GM13977 (cell line): Measurements from ENCODE around the gene IFT20.

Experiments used
- DNase-seq: peaks from one replicate; pipeline ENCODE4 v3.0.0; 2012; ENCODE audit warnings: low spot score
- in situ Hi-C: fragments of 300-500 bp; cut with MboI; formaldehyde crosslinking; loops from one replicate; pipeline ENCODE4 v1.12.0; 2022; ENCODE audit warnings: low sequenced_read_pairs, low pct_unique_long_range_greater_than_20kb, mixed read lengths, inconsistent platforms; ENCODE audit not compliant: unreplicated experiment
- TF ChIP-seq, protein P1 (sequence below): IDR thresholded peaks from 2 replicates; pipeline ENCODE4 v1.5.1; 2012; ENCODE audit warnings: mild to moderate bottlenecking, control low read depth; ENCODE audit not compliant: insufficient read depth; ENCODE audit errors: extremely low read depth, missing control alignments

Gene IFT20

DNA sequence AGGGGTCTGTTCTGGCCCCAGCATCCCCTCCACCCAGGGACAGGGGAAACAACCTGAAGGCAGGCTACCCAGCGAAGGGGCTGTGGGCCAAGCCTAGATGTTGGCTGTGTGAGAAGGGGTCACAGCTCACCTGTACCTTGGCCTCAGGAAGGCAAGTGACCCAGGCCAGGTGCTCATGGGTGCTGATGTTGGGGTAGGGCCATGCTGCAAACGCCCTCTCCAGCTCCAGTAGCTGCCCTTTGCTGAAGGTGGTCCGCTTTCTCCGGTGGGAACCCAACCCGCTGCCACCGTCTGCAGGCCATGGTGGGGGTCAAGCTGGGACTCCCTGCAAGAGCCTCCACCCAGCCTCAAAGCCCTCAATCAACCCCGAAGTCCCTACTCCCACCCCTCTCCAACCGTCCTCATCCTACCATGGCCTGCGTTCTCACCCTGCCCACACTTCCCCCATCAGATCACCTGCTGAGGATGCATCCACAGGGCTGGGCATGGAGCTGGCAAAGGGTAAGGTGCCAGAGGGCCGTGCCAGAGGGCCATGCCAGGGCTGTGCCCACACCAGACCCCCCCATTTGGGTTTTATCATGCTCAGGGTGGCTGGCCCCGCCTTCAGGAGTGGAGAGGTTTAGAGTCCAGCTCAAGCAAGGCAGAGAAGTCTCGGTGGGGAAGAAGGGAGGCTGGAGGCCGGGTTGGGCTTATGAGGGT, 29.5 kb upstream of the IFT20 start, which contains the start of gene SEBOX:
SEBOX (minus strand) TSS at position 535 of the 699 bp plus-strand sequence; CDS start at position 487, 48 bp downstream.
- in situ Hi-C loops = no loop called here
- TF ChIP-seq, protein P1, sequence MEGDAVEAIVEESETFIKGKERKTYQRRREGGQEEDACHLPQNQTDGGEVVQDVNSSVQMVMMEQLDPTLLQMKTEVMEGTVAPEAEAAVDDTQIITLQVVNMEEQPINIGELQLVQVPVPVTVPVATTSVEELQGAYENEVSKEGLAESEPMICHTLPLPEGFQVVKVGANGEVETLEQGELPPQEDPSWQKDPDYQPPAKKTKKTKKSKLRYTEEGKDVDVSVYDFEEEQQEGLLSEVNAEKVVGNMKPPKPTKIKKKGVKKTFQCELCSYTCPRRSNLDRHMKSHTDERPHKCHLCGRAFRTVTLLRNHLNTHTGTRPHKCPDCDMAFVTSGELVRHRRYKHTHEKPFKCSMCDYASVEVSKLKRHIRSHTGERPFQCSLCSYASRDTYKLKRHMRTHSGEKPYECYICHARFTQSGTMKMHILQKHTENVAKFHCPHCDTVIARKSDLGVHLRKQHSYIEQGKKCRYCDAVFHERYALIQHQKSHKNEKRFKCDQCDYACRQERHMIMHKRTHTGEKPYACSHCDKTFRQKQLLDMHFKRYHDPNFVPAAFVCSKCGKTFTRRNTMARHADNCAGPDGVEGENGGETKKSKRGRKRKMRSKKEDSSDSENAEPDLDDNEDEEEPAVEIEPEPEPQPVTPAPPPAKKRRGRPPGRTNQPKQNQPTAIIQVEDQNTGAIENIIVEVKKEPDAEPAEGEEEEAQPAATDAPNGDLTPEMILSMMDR = no peak
- no peak for DNase-seq

DNA sequence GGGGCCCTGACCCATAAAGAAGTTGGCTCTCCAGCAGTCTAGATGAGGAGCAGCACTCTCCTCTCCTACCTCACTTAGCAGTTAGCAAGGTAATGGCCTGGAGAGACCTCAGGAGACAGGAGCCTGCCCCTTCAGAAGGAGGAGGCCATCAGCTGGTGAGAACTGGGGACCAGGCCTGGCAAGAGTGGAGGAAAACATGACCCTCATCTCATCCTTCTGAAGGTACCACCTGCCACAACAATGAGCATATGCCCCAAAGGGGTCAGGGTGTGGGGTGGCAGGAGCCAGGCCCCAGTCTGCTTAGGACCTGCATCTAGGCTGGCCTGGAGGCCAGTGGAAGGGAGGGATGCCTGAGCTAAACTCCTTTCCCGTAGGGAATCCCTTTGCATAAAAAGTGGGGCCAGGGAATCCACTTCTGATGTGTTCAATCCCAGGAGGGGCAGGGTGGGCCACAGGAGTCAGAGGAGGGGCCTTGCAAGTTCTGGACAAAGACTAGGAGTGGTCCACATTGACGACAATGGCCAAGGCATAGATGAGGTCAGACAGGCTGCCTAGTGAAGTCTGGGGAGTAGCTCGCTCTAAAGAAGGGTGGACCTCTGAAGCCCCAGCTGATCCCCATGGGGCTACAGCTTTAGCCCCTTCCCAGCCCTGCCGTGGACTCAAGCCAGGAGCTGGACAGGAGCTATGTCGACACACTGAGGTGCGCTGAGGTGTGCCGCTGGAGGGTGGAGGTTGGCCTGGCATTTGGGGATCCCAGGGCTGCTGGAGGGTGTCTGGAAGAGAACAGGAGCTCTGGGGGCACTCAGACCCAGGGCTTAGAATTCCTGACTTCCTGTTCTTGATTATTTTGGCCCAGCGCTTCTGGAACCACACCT, 28.7 kb upstream of the IFT20 start:
- DNase-seq = no peak
- TF ChIP-seq, protein P1 = no peak
- in situ Hi-C loops = no loop called here

DNA sequence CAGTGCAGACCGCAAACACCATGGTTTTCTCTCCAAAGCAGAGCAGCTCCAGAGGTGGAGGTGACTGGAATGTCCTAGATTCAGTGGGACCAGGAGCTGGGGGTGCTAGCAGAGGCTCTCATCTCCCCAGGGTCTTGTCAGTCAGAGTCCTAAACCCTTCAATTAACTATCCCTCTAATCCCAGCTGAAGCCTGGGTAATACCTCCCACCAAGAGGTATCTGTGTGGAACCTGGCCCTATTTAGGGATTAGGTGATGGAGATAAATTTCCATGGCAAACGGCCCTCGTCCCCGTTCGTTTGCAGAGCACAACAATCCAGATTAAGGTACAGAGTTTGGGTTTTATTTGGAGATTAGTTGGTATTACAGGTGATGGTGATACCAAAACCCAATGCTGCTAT, 27.9 kb upstream of the IFT20 start:
- in situ Hi-C loops = no loop called here
- DNase-seq = no peak
- TF ChIP-seq, protein P1 = no peak

DNA sequence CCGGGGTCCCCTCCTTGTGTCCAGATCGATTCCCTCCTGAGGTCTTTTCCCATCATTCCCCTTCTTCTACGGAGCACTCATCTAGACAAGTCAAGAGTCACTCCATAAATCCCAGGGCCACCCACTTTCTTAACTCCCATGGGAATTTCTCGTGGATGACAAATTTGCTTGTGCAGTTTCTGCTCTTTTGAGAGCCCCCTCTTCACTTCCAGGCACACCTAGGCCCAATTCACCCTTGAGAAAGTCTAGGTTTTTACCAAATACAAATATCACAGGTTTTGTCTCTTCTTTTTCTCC, 22.6 kb upstream of the IFT20 start:
- no peak for DNase-seq
- TF ChIP-seq, protein P1 = no peak
- in situ Hi-C loops = no loop called here

DNA sequence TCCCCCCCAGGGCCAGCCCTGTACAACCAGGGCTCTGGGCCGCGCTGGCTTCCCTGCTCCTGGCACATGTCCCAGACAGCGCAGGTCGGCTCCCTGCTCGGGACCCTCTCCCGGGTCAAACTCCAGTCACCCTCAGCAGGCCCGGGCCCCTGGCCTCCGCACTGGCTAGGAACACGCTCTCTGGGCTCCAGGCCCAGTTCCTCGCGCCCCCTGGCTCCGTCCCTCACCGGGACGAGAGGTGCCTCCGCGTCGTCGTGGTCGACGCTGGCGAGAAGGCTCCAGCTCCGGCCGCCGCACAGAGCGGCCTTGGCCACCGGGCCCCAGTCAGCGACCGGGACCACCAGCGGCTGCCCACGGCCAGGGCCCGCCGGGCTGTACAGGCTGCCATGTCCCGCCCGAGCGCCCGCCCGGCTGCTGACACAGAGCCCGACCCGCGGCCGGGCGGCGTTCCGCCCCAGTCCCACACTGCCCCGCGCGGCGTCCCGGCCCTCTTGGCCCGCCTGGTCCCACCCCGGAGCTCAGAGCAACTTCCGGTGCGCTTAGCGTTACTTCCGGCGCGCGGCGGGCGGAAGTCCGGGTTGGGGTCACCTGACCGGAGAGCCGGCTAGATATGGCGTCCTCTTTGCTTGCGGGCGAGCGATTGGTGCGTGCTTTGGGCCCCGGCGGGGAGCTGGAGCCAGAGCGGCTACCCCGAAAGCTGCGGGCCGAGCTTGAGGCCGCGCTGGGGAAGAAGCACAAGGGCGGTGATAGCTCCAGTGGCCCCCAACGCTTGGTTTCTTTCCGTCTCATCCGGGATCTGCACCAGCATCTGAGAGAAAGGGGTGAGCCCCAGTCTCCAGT, 22.0 kb upstream of the IFT20 start, which contains the start of gene POLDIP2:
POLDIP2 (minus strand) TSS at position 467 of the 840 bp plus-strand sequence; CDS start at position 388, 79 bp downstream.
- in situ Hi-C loops = no loop called here
- TF ChIP-seq, protein P1 = no peak
- peak; percentile 98 for DNase-seq

DNA sequence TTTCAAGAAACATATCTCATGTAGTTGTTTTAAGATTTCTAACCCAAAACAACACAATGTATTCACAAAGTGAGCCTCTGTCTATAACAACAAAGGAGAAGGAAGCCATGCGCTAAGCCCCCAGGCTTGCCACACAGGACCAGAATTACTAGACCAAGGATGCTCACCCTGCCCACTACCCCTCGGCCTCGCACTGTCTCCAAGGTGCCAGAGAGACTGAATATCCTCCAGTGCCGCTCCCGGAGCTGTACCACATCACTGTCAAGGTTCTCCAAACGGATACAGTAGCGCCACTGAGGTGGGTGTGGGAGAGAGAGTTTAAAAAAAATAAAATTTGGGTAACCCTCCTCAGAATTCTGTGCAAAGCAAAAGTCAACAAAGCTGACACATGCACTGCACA, 15.0 kb upstream of the IFT20 start:
- TF ChIP-seq, protein P1 = no peak
- DNase-seq = no peak

More for the DNA sequence above, 15.0 kb upstream of the IFT20 start:
- in situ Hi-C loops = no loop called here
